ENCODE results near the gene NRP2. TPM values are rescaled to one million over a fixed set of nuclear protein-coding genes. Genes with fewer than 3 reads are reported as not detected.

The NRP2 gene
- total RNA-seq, 2 experiments from 2014 or later, result 0.19 TPM; not detected in 1

GRCh38 chr2:205640716-205641115 lies 41.6 kb upstream of the NRP2 start:
- Histone ChIP-seq H3K27me3 (ENCODE audit: control insufficient read depth in 1 of 2, insufficient read depth in 2 of 2, low read length in 2 of 2) (peaks cover 0 to 3% of the 10 kb centered on the region in 2 experiments), H3K36me3 (ENCODE audit: insufficient read depth, low read length) (no peaks in the 10 kb centered on the region), H3K27ac (ENCODE audit: low read depth in 1 of 2, low read length in 2 of 2) (no peak overlapping the region), H3K9me3 (ENCODE audit: control insufficient read depth in 1 of 2, insufficient read depth in 1 of 2, low read length in 2 of 2) (no peaks in the 10 kb centered on the region), H3K4me1 (ENCODE audit: insufficient read depth, low read length) (peaks cover 5% of the 10 kb centered on the region), H3K4me3 (ENCODE audit: low read length) (no peak overlapping the region)
- CTCF ChIA-PET, result no interaction called here
- no peak for TF ChIP-seq CTCF (IDR thresholded peaks at IDR 0.05)
- H3K36me3 Mint-ChIP-seq (ENCODE audit: low read depth), result no peaks in the 10 kb centered on the region
- no peak overlapping the region for H3K4me3 Mint-ChIP-seq
- no peak overlapping the region for H3K27ac Mint-ChIP-seq
- DNase-seq (no peak), ATAC-seq (ENCODE audit: poor library complexity) (no peak)
- intact Hi-C loops (cut with DNase I, micrococcal nuclease), result no loop called here
- H3K27me3 Mint-ChIP-seq, result peaks cover 17% of the 10 kb centered on the region
- no peaks in the 10 kb centered on the region for H3K9me3 Mint-ChIP-seq
- POLR2A ChIA-PET, result no interaction called here
- peaks cover 17% of the 10 kb centered on the region for H3K4me1 Mint-ChIP-seq (ENCODE audit: low read depth)

- Mint-ChIP-seq H3K27ac (no peak overlapping the region), H3K4me3 (no peak overlapping the region), H3K36me3 (ENCODE audit: low read depth) (no peaks in the 10 kb centered on the region), H3K27me3 (peaks cover 17% of the 10 kb centered on the region), H3K4me1 (ENCODE audit: low read depth) (peaks cover 3% of the 10 kb centered on the region), H3K9me3 (no peaks in the 10 kb centered on the region)
- ChIA-PET POLR2A (no interaction called here), CTCF (no interaction called here)
- Histone ChIP-seq H3K27me3 (ENCODE audit: control insufficient read depth in 1 of 2, insufficient read depth in 2 of 2, low read length in 2 of 2) (peaks cover 0 to 3% of the 10 kb centered on the region in 2 experiments), H3K4me1 (ENCODE audit: insufficient read depth, low read length) (no peaks in the 10 kb centered on the region), H3K27ac (ENCODE audit: low read depth in 1 of 2, low read length in 2 of 2) (no peak overlapping the region), H3K4me3 (ENCODE audit: low read length) (no peak overlapping the region), H3K36me3 (ENCODE audit: insufficient read depth, low read length) (no peaks in the 10 kb centered on the region), H3K9me3 (ENCODE audit: control insufficient read depth in 1 of 2, insufficient read depth in 1 of 2, low read length in 2 of 2) (no peaks in the 10 kb centered on the region)
- ATAC-seq (ENCODE audit: poor library complexity) (no peak), DNase-seq (no peak)
- intact Hi-C loops (cut with DNase I, micrococcal nuclease), result no loop called here
- TF ChIP-seq CTCF (IDR thresholded peaks at IDR 0.05), result no peak
Measured at GRCh38 chr2:205642599-205643356, 39.5 kb upstream of the NRP2 start.

GRCh38 chr2:205643391-205643885 lies 38.9 kb upstream of the NRP2 start:
- no peak for TF ChIP-seq CTCF (IDR thresholded peaks at IDR 0.05)
- Histone ChIP-seq H3K4me3 (ENCODE audit: low read length) (no peak overlapping the region), H3K4me1 (ENCODE audit: insufficient read depth, low read length) (no peaks in the 10 kb centered on the region), H3K9me3 (ENCODE audit: control insufficient read depth in 1 of 2, insufficient read depth in 1 of 2, low read length in 2 of 2) (no peaks in the 10 kb centered on the region), H3K27ac (ENCODE audit: low read depth in 1 of 2, low read length in 2 of 2) (no peak overlapping the region), H3K36me3 (ENCODE audit: insufficient read depth, low read length) (no peaks in the 10 kb centered on the region), H3K27me3 (ENCODE audit: control insufficient read depth in 1 of 2, insufficient read depth in 2 of 2, low read length in 2 of 2) (peaks cover 0 to 3% of the 10 kb centered on the region in 2 experiments)
- Mint-ChIP-seq H3K36me3 (ENCODE audit: low read depth) (no peaks in the 10 kb centered on the region), H3K4me3 (no peak overlapping the region), H3K9me3 (no peaks in the 10 kb centered on the region), H3K4me1 (ENCODE audit: low read depth) (no peaks in the 10 kb centered on the region), H3K27ac (no peak overlapping the region), H3K27me3 (peaks cover 17% of the 10 kb centered on the region)
- CTCF ChIA-PET, result no interaction called here
- intact Hi-C loops (cut with DNase I, micrococcal nuclease), result no loop called here
- POLR2A ChIA-PET, result no interaction called here
- no peak for ATAC-seq (ENCODE audit: poor library complexity)
- no peak for DNase-seq
